Hepatocyte (in vitro differentiated cells): ENCODE results near the gene HIVEP2.

Experiments
- EZH2 ChIP-seq: fragments of 200-600 bp; sonication (generic); IDR thresholded peaks from 2 replicates; pipeline ENCODE4 v1.6.1; 2016; ENCODE audit warnings: antibody characterized with exemption, mild to moderate bottlenecking, borderline replicate concordance
- EZH2phosphoT487 ChIP-seq: fragments of 200-600 bp; sonication (generic); IDR thresholded peaks from one replicate; pipeline ENCODE4 v1.6.1; 2018; ENCODE audit warnings: antibody characterized with exemption, mild to moderate bottlenecking, low read depth, moderate library complexity; ENCODE audit not compliant: unreplicated experiment, severe bottlenecking

DNA sequence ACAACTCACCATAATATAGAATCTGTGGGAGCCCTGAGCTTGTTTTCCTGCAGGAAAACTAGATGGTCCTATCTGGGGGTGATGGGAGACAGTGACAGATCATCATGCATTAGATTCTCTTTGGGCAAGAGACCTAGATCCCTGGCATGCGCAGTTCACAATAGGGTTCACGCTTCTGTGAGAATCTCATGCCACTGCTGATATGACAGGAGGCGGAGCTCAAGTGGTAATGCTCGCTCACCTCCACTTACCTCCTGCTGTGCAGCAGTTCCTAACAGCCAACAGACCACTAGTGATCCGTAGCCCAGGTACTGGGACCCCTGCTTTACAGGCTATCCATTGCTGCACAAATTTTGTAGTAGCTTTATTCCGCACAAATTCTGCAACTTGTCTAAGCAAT lies 84.5 kb downstream of the HIVEP2 start:
- TF ChIP-seq EZH2phosphoT487 (no peak), EZH2 (no peak)
